Mammary epithelial cell (primary cell): ENCODE results near the gene SIGLEC5.

Source experiments
- EZH2 ChIP-seq: IDR thresholded peaks from 2 replicates; pipeline ENCODE4 v1.6.1; 2012; ENCODE audit warnings: low read length, inconsistent platforms, borderline replicate concordance
- TF ChIP-seq, protein P1 (sequence below), 2 donors: IDR thresholded peaks in 1 of 2; conservative IDR thresholded peaks in 1 of 2; 2 replicates each; pipeline ENCODE4 v1.5.1; 2011 to 2012; ENCODE audit warnings: inconsistent platforms in 2 of 2, low read length in 2 of 2, mild to moderate bottlenecking in 2 of 2, control low read depth in 1 of 2, low read depth in 1 of 2; ENCODE audit not compliant: insufficient read depth in 1 of 2; ENCODE audit errors: extremely low read depth in 1 of 2

DNA sequence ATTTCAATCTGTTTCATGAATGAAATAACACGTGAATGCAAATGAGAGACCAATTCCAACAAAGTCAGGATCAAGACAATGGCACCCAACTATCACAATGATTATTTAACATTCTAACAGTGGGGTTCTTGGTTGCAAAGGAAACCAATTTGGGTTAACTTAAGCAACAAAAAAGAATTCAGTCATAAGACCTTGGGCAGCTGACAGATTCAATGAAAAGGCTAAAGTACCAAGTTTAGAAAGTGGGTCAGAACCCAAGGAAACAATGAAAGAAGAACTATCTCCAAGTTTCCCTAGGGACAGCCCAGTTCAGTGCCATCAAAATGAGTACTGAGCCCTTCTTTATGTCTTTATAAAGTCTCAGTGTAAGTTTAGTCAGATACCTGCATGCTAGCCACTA, 33.9 kb upstream of the SIGLEC5 start:
- TF ChIP-seq, protein P1, sequence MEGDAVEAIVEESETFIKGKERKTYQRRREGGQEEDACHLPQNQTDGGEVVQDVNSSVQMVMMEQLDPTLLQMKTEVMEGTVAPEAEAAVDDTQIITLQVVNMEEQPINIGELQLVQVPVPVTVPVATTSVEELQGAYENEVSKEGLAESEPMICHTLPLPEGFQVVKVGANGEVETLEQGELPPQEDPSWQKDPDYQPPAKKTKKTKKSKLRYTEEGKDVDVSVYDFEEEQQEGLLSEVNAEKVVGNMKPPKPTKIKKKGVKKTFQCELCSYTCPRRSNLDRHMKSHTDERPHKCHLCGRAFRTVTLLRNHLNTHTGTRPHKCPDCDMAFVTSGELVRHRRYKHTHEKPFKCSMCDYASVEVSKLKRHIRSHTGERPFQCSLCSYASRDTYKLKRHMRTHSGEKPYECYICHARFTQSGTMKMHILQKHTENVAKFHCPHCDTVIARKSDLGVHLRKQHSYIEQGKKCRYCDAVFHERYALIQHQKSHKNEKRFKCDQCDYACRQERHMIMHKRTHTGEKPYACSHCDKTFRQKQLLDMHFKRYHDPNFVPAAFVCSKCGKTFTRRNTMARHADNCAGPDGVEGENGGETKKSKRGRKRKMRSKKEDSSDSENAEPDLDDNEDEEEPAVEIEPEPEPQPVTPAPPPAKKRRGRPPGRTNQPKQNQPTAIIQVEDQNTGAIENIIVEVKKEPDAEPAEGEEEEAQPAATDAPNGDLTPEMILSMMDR (conservative IDR thresholded peaks at IDR 0.05 in 1 of 2, IDR thresholded peaks at IDR 0.05 in 1 of 2; ENCODE audit: extremely low read depth in 1 of 2, insufficient read depth in 1 of 2, low read depth in 1 of 2, low read length in 2 of 2), result no peak
- TF ChIP-seq EZH2, result no peak
